CD4-positive, alpha-beta T cell treated with Interleukin-4 for 4 hours (primary cell): ENCODE measurements around the gene PDHB.
A peak's percentile ranks its signal among the peaks of the same experiment; 100 is the strongest.

Source experiments
- DNase-seq: peaks from one replicate; pipeline ENCODE4 v3.0.0-alpha.2; 2020

Gene PDHB

GRCh38 chr3:58434990-58435389, 1.4 kb upstream of the PDHB start:
- DNase-seq, result no peak

GRCh38 chr3:58434511-58434910, 879 bp upstream of the PDHB start:
- DNase-seq, result no peak

- no peak for DNase-seq
Measured at GRCh38 chr3:58434168-58434504, 504 bp upstream of the PDHB start.

- no peak for DNase-seq
Measured at GRCh38 chr3:58432905-58433304, 727 bp downstream of the PDHB start.

- DNase-seq, result no peak
Measured at GRCh38 chr3:58429657-58430056, 4.0 kb downstream of the PDHB start.

GRCh38 chr3:58427661-58428361, 5.8 kb downstream of the PDHB start:
- no peak for DNase-seq

- no peak for DNase-seq
Measured at GRCh38 chr3:58425782-58426181, 7.8 kb downstream of the PDHB start.

GRCh38 chr3:58424613-58425012, 9.0 kb downstream of the PDHB start:
- no peak for DNase-seq

GRCh38 chr3:58422756-58423325, 10.8 kb downstream of the PDHB start:
- no peak for DNase-seq

- DNase-seq, result no peak
Measured at GRCh38 chr3:58421004-58421403, 12.6 kb downstream of the PDHB start.

GRCh38 chr3:58419780-58420507, 13.7 kb downstream of the PDHB start:
- DNase-seq, result no peak

- no peak for DNase-seq
Measured at GRCh38 chr3:58418227-58418626, 15.4 kb downstream of the PDHB start.

- DNase-seq, result no peak
Measured at GRCh38 chr3:58417075-58417474, 16.6 kb downstream of the PDHB start.

GRCh38 chr3:58416191-58416590, 17.4 kb downstream of the PDHB start:
- DNase-seq, result no peak

- peak; percentile 59 for DNase-seq
Measured at GRCh38 chr3:58414538-58415197, 19.0 kb downstream of the PDHB start.

GRCh38 chr3:58411851-58412830, 21.5 kb downstream of the PDHB start:
- no peak for DNase-seq

GRCh38 chr3:58411036-58411435, 22.6 kb downstream of the PDHB start:
- DNase-seq, result no peak

GRCh38 chr3:58409663-58410062, 24.0 kb downstream of the PDHB start:
- no peak for DNase-seq

- DNase-seq, result no peak
Measured at GRCh38 chr3:58408906-58409305, 24.7 kb downstream of the PDHB start.

- no peak for DNase-seq
Measured at GRCh38 chr3:58404396-58404795, 29.2 kb downstream of the PDHB start.

- no peak for DNase-seq
Measured at GRCh38 chr3:58403513-58404109, 30.0 kb downstream of the PDHB start.

GRCh38 chr3:58398669-58399333, 34.8 kb downstream of the PDHB start:
- no peak for DNase-seq
